SK-N-SH (cell line): ENCODE measurements around the gene IP6K1.

Experiments
- EP300 ChIP-seq, 2 experiments: IDR thresholded peaks; 2 replicates each; pipeline versions ENCODE4 v1.4.0 to v1.6.1; 2012; ENCODE audit warnings: borderline replicate concordance in 1 of 2, low read depth in 1 of 2, low read length in 1 of 2
- JUND ChIP-seq: IDR thresholded peaks from 2 replicates; pipeline ENCODE4 v1.4.0; 2012
- MXI1 ChIP-seq: IDR thresholded peaks from 2 replicates; pipeline ENCODE4 v1.6.1; 2012; ENCODE audit warnings: mild to moderate bottlenecking, low read depth, low read length, improper control_type of control experiment
- REST ChIP-seq: IDR thresholded peaks from 2 replicates; pipeline ENCODE4 v1.6.1; 2012; ENCODE audit warnings: mild to moderate bottlenecking, low read depth, low read length, moderate library complexity
- TAF1 ChIP-seq: IDR thresholded peaks from 2 replicates; pipeline ENCODE4 v1.6.1; 2012; ENCODE audit warnings: low read depth, mild to moderate bottlenecking, low read length, moderate library complexity, borderline replicate concordance
- USF1 ChIP-seq: IDR thresholded peaks from 2 replicates; pipeline ENCODE4 v1.4.0; 2012; ENCODE audit warnings: low read depth, borderline replicate concordance
- TF ChIP-seq, protein P1 (sequence below): fragments of 200-600 bp; sonication (generic); IDR thresholded peaks from 2 replicates; pipeline ENCODE4 v1.6.1; 2017; ENCODE audit warnings: antibody characterized with exemption, mild to moderate bottlenecking, moderate library complexity

DNA sequence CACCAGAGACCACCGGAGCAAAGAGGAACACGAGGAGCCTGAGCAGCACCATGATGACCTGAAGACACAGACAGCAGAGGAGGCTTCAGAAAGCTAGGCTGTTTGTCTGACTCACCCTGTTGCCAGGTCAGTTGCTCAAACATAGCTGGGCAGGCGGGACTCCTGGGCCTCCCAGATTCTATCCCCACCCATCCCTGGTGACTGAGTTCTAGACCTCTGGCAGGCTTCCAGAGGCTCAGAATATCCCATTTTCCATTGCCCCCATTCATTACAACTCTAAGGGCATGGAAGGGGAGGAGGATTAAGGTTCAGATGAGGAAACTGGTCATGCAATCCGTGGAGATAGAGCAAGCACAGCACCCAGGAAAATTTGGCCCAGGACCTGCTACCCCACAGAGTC is 13.4 kb upstream of the IP6K1 start, which contains the start of gene CDHR4:
- TF ChIP-seq, protein P1, sequence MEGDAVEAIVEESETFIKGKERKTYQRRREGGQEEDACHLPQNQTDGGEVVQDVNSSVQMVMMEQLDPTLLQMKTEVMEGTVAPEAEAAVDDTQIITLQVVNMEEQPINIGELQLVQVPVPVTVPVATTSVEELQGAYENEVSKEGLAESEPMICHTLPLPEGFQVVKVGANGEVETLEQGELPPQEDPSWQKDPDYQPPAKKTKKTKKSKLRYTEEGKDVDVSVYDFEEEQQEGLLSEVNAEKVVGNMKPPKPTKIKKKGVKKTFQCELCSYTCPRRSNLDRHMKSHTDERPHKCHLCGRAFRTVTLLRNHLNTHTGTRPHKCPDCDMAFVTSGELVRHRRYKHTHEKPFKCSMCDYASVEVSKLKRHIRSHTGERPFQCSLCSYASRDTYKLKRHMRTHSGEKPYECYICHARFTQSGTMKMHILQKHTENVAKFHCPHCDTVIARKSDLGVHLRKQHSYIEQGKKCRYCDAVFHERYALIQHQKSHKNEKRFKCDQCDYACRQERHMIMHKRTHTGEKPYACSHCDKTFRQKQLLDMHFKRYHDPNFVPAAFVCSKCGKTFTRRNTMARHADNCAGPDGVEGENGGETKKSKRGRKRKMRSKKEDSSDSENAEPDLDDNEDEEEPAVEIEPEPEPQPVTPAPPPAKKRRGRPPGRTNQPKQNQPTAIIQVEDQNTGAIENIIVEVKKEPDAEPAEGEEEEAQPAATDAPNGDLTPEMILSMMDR, result no peak
- TF ChIP-seq MXI1 (no peak), EP300 (IDR thresholded peaks at IDR 0.05; ENCODE audit: borderline replicate concordance in 1 of 2, low read depth in 1 of 2, low read length in 1 of 2) (no peak), REST (no peak), USF1 (no peak), TAF1 (no peak), JUND (no peak)
